OCI-LY3 (cell line): ENCODE measurements around the gene DNAAF9.

Source experiments
- H2AFZ ChIP-seq: fragments of 200-600, 300-600 bp; shearing (Covaris generic); 2 replicates; pipeline ENCODE4 v1.6.0; 2014; ENCODE audit warnings: antibody characterized with exemption, low read depth, low read length
- H3K27ac ChIP-seq: fragments of 200-600, 300-600 bp; sonication (generic); 2 replicates; pipeline ENCODE4 v1.5.1; 2014; ENCODE audit warnings: mild to moderate bottlenecking, low read length, moderate library complexity, mixed read lengths
- H3K27me3 ChIP-seq: fragments of 200-600, 300-600 bp; sonication (generic); 2 replicates; pipeline ENCODE4 v1.6.1; 2014; ENCODE audit warnings: low read depth, low read length, mixed read lengths
- H3K36me3 ChIP-seq: fragments of 200-600, 300-600 bp; sonication (generic); replicated peaks from 2 replicates; pipeline ENCODE3; 2014; ENCODE audit warnings: low read depth, low read length, mixed read lengths
- H3K4me1 ChIP-seq: fragments of 300-600, 200-600 bp; sonication (generic); 2 replicates; pipeline ENCODE4 v1.6.1; 2014; ENCODE audit warnings: low read length, mixed read lengths
- H3K4me2 ChIP-seq: fragments of 200-600, 300-600 bp; sonication (generic); 2 replicates; pipeline ENCODE4 v1.6.1; 2014; ENCODE audit warnings: low read length, mixed read lengths
- H3K4me3 ChIP-seq: fragments of 300-600, 200-600 bp; sonication (generic); 2 replicates; pipeline ENCODE4 v1.5.1; 2014; ENCODE audit warnings: antibody characterized with exemption, mild to moderate bottlenecking, low read length, moderate library complexity
- H3K79me2 ChIP-seq: fragments of 300-600, 200-600 bp; shearing (Covaris generic); 2 replicates; pipeline ENCODE4 v1.6.1; 2014; ENCODE audit warnings: mild to moderate bottlenecking, low read length, mixed read lengths
- H3K9ac ChIP-seq: fragments of 300-600, 200-600 bp; shearing (Covaris generic); 2 replicates; pipeline ENCODE4 v1.6.0; 2014; ENCODE audit warnings: mild to moderate bottlenecking, low read length, moderate library complexity
- H3K9me3 ChIP-seq: fragments of 200-600, 300-600 bp; shearing (Covaris generic); 2 replicates; pipeline ENCODE4 v1.6.1; 2014; ENCODE audit warnings: low read length, mixed read lengths; ENCODE audit not compliant: insufficient read depth
- H4K20me1 ChIP-seq: fragments of 200-600, 300-600 bp; sonication (generic); 2 replicates; pipeline ENCODE4 v1.6.1; 2016; ENCODE audit warnings: low read length, mixed read lengths; ENCODE audit not compliant: insufficient read depth
- EZH2phosphoT487 ChIP-seq: fragments of 200-600 bp; shearing (Covaris generic); IDR thresholded peaks from 2 replicates; pipeline ENCODE4 v1.6.1; 2018; ENCODE audit warnings: antibody characterized with exemption, mixed run types, low read depth
- TF ChIP-seq, protein P1 (sequence below): fragments of 200-600, 300-600 bp; sonication (generic); IDR thresholded peaks from 2 replicates; pipeline ENCODE4 v1.5.1; 2014; ENCODE audit warnings: antibody characterized with exemption, low read length, low read depth

Gene DNAAF9

DNA sequence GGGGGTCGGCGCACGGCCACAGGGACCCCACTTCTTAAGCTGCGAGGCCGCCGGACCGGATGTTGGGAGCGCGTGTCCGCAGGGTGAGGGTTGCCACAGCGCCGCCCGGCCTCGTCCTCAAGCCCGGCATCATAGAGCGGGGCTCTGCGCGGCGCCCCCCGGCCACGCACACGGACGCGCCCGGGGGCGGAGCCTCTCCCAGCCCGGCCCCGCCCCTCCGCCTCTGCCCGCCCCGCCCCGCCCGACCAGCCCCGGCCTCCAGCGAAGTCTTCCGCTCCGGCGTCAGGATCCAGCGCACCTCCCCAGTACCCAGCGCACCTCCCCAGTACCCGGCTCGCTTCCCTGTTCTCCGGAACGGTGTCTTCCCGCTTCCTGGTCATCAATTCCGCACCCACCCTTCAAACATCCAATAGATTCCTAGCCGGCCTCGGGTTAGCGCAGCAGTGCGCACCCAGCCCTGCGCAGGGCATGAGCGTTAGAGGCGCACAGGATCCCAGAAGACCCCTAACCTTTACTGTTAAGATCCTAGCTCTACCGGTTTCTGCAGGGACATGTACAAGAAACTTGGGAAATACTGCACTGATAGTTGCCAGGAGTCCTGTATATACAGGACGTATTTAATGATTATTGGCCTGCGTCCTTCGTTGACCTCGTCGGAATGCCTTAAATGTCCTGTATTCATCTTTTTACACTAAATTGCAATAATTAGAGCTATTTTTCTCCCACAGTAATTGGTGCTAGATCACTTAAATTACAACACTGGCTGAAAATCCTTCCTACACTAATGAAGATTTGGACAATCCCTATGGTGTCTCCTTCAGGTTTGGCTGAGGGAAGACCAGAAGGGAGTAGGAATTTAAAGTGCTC, 535 bp upstream of the DNAAF9 start:
- Histone ChIP-seq H2AFZ (peak overlapping the region; percentile 95), H3K27ac (no peak overlapping the region), H3K4me1 (peaks cover 6% of the 10 kb centered on the region), H3K36me3 (no peaks in the 10 kb centered on the region), H3K9ac (peak overlapping the region; percentile 72), H3K27me3 (peaks cover 25% of the 10 kb centered on the region), H4K20me1 (no peaks in the 10 kb centered on the region), H3K4me2 (peak overlapping the region; percentile 97), H3K79me2 (no peaks in the 10 kb centered on the region), H3K4me3 (peak overlapping the region; percentile 80), H3K9me3 (no peaks in the 10 kb centered on the region)
- TF ChIP-seq EZH2phosphoT487: no peak
- TF ChIP-seq, protein P1, sequence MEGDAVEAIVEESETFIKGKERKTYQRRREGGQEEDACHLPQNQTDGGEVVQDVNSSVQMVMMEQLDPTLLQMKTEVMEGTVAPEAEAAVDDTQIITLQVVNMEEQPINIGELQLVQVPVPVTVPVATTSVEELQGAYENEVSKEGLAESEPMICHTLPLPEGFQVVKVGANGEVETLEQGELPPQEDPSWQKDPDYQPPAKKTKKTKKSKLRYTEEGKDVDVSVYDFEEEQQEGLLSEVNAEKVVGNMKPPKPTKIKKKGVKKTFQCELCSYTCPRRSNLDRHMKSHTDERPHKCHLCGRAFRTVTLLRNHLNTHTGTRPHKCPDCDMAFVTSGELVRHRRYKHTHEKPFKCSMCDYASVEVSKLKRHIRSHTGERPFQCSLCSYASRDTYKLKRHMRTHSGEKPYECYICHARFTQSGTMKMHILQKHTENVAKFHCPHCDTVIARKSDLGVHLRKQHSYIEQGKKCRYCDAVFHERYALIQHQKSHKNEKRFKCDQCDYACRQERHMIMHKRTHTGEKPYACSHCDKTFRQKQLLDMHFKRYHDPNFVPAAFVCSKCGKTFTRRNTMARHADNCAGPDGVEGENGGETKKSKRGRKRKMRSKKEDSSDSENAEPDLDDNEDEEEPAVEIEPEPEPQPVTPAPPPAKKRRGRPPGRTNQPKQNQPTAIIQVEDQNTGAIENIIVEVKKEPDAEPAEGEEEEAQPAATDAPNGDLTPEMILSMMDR: no peak

DNA sequence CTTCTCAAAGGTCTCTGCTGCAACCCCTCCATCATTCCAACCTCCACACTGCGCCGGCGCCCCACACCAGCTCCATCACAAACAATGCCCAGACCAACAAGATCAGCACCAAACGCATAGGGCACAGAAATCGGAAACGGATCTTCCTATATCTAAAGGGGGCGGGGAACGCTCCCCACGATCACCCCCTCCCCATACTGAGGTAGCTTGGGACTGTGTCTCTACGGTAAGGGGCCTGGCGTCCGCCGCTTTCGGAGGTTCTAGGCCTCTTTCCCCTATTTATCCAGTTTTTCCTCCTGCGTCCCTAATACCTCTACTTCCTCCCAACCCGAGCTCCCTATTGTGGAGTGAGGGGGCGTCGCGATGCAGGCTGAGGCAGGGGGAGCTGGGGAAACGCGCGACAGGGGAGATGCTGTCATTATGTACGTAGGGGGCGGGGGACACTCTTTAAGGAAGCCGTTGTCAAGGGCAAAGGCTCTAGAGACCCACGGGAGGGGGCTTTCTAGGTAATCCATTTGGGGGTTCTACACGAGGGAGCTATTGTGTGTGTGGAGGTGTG, 909 bp downstream of the DNAAF9 start:
- no peak overlapping the region for H3K27ac ChIP-seq
- H3K79me2 ChIP-seq: no peaks in the 10 kb centered on the region
- no peak for TF ChIP-seq EZH2phosphoT487
- TF ChIP-seq, protein P1: no peak
- peak overlapping the region; percentile 86 for H3K4me2 ChIP-seq
- peak overlapping the region; percentile 72 for H3K9ac ChIP-seq
- no peaks in the 10 kb centered on the region for H4K20me1 ChIP-seq
- H3K9me3 ChIP-seq: no peaks in the 10 kb centered on the region
- H3K4me1 ChIP-seq: peaks cover 6% of the 10 kb centered on the region
- no peaks in the 10 kb centered on the region for H3K36me3 ChIP-seq
- H2AFZ ChIP-seq: peak overlapping the region; percentile 53
- H3K4me3 ChIP-seq: peak overlapping the region; percentile 80
- H3K27me3 ChIP-seq: peaks cover 20% of the 10 kb centered on the region

DNA sequence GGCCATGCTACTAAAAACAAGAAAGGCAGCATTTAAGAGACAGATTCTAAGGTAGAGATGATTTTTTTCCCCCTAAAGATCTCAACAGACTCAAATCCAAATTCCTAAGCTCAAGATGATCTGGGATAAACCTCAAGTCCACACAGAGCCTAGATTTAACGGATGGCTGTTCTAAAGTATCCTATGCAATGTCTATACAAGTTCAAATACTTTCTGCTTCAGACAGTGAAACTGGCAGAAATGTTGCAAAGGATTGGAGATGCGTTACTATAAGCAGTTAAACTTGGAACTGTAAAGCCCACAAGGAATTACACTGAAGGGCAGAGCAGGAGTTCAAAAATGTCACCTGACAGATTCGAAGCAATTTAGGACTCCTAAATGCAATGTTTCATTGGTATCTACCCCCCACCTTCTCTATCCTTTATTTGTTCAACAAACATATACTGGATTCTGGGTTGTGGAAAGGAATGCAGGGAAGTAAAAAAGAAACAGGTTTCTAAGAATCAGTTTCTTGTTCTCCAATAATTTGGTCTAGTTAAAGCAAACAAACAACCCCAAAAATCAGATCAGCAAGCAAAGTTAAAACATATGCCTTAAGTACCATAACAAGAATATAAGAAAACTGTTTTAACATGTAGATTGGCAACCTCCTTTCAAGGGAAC, 1.6 kb downstream of the DNAAF9 start:
- Histone ChIP-seq H2AFZ (no peak overlapping the region), H3K9ac (no peak overlapping the region), H3K4me3 (no peak overlapping the region), H3K27ac (no peak overlapping the region), H4K20me1 (no peaks in the 10 kb centered on the region), H3K9me3 (no peaks in the 10 kb centered on the region), H3K4me1 (peaks cover 6% of the 10 kb centered on the region), H3K4me2 (no peak overlapping the region), H3K27me3 (peaks cover 18% of the 10 kb centered on the region), H3K79me2 (no peaks in the 10 kb centered on the region), H3K36me3 (no peaks in the 10 kb centered on the region)
- TF ChIP-seq, protein P1: no peak
- TF ChIP-seq EZH2phosphoT487: no peak

DNA sequence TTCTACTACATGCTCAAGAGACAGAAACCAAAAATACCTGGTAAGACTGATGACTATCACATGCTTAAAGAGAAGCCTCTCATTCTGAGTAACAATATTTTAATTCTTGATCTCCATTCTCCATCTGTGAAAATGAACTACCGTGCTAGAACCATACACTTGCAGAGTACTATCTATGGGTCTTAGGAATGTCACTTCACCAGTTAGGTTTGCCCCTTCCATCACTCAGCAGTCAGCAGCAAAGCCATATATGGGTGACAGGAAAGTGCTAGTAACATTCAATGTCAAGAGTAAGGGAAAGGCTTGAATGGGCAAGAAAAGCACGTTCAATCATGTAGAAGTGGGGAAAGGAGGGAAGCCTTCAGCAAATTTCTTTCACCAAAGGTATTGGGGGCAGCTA, 2.3 kb downstream of the DNAAF9 start:
- H2AFZ ChIP-seq: no peak overlapping the region

More for the DNA sequence above, 2.3 kb downstream of the DNAAF9 start:
- no peaks in the 10 kb centered on the region for H3K79me2 ChIP-seq
- no peak overlapping the region for H3K4me2 ChIP-seq
- TF ChIP-seq EZH2phosphoT487: no peak
- TF ChIP-seq, protein P1: no peak
- peaks cover 6% of the 10 kb centered on the region for H3K4me1 ChIP-seq
- H3K36me3 ChIP-seq: no peaks in the 10 kb centered on the region
- H3K9ac ChIP-seq: no peak overlapping the region
- no peak overlapping the region for H3K27ac ChIP-seq
- no peaks in the 10 kb centered on the region for H3K9me3 ChIP-seq
- H3K4me3 ChIP-seq: no peak overlapping the region
- H4K20me1 ChIP-seq: no peaks in the 10 kb centered on the region
- H3K27me3 ChIP-seq: peaks cover 14% of the 10 kb centered on the region
